GM10248 (cell line): ENCODE measurements around the gene POFUT1.
"Not testable (repeated sequence)": the region's sequence is repeated elsewhere in the genome, so short reads cannot be mapped to it uniquely, and the experiment has no call there.

Source experiments
- CTCF ChIA-PET: fragments of 300-600 bp; sonication (Branson Sonifier 250); formaldehyde crosslinking; extraction: SDS; loops from one replicate; lab custom pipeline; 2021; ENCODE audit warnings: antibody characterized with exemption; lab: Yijun Ruan, JAX
- POLR2A ChIA-PET: fragments of 350-650 bp; sonication (Branson Sonifier 250); formaldehyde crosslinking; extraction: SDS; loops from one replicate; lab custom pipeline; 2020; ENCODE audit warnings: antibody characterized with exemption; lab: Yijun Ruan, JAX
- DNase-seq: peaks from one replicate; pipeline ENCODE4 v3.0.0; 2012; ENCODE audit errors: extremely low spot score
- CTCF ChIP-seq: IDR thresholded peaks from 2 replicates; pipeline ENCODE4 v1.5.1; 2012; ENCODE audit warnings: mild to moderate bottlenecking, low read depth; ENCODE audit errors: extremely low read depth, missing control alignments, control extremely low read depth

Gene POFUT1

GRCh38 chr20:32271620-32272019, 63.9 kb downstream of the POFUT1 start:
- CTCF ChIA-PET, result interaction anchor here (1.0 to 1.4 kb wide), 4 partner anchors 8 to 23 kb away, joined by 3 to 5 read pairs (median 3); no protein-coding TSS in a partner anchor
- no peak for TF ChIP-seq CTCF

GRCh38 chr20:32274359-32274758, 66.7 kb downstream of the POFUT1 start:
- CTCF ChIA-PET, result no interaction called here
- no peak for TF ChIP-seq CTCF
- POLR2A ChIA-PET, result no interaction called here
- DNase-seq, result no peak

More at GRCh38 chr20:32271620-32272019, 63.9 kb downstream of the POFUT1 start:
- POLR2A ChIA-PET, result interaction anchor here (0.7 kb wide), 1 partner anchor 14 kb away, joined by 6 read pairs; no protein-coding TSS in a partner anchor
- no peak for DNase-seq

GRCh38 chr20:32275163-32275562, 67.5 kb downstream of the POFUT1 start:
- DNase-seq, POLR2A ChIA-PET, CTCF ChIA-PET: not testable (repeated sequence)

- ChIA-PET POLR2A (no interaction called here), CTCF (interaction anchor here (1.0 kb wide), 1 partner anchor 8 kb away, joined by 3 read pairs; no protein-coding TSS in a partner anchor)
- no peak for TF ChIP-seq CTCF
- peak; percentile 96 for DNase-seq
Measured at GRCh38 chr20:32277361-32278198, 69.9 kb downstream of the POFUT1 start, which contains the start of gene KIF3B. Gene KIF3B, plus strand, starts transcription at chr20:32277651. Its CDS starts 32,127 bp downstream, at chr20:32309778.

- POLR2A ChIA-PET, result no interaction called here
- CTCF ChIA-PET, result interaction anchor here (0.9 kb wide), 1 partner anchor 11 kb away, joined by 3 read pairs; no protein-coding TSS in a partner anchor
- peak; percentile 65 for DNase-seq
- no peak for TF ChIP-seq CTCF
Measured at GRCh38 chr20:32278199-32278643, 70.5 kb downstream of the POFUT1 start.

GRCh38 chr20:32281711-32282110, 74.0 kb downstream of the POFUT1 start:
- POLR2A ChIA-PET, result no interaction called here

More at GRCh38 chr20:32281711-32282110, 74.0 kb downstream of the POFUT1 start:
- DNase-seq, result no peak
- CTCF ChIA-PET, result interaction anchor here (0.9 to 1.2 kb wide), 2 partner anchors 8 to 35 kb away, joined by 3 to 5 read pairs; no protein-coding TSS in a partner anchor
- TF ChIP-seq CTCF, result no peak
